HepG2 (cell line): ENCODE measurements around the gene ARHGAP30. TPM values are rescaled to one million over a fixed set of nuclear protein-coding genes. Genes with fewer than 3 reads are reported as not detected.

ENCODE experiments used
- ATAC-seq: fragments of 200-7000 bp; cut with Tn5 transposase; 3 replicates; pipeline ENCODE4 v1.9.1; 2020; ENCODE audit warnings: mild to moderate bottlenecking, moderate library complexity
- BruUV-seq: library from RNA; stranded (reverse); fragments of 400-500 nt; replicated peaks from 2 replicates; lab custom pipeline; 2021; lab: Mats Ljungman, UMichigan
- CTCF ChIA-PET: fragments of 300-600 bp; formaldehyde crosslinking; extraction: SDS; loops from one replicate; lab custom pipeline; 2021; ENCODE audit warnings: low total read pairs, inconsistent platforms, low intra/inter-chr PET ratio; lab: Yijun Ruan, JAX
- POLR2A ChIA-PET: fragments of 350-600 bp; sonication (Branson Sonifier 250); formaldehyde crosslinking; loops from one replicate; lab custom pipeline; 2020; ENCODE audit warnings: antibody characterized with exemption, inconsistent platforms; lab: Yijun Ruan, JAX
- DNase-seq: peaks from one replicate; pipeline ENCODE4 v3.0.0-alpha.2; 2015; ENCODE audit warnings: low spot score
- FAIRE-seq: peaks from 3 replicates; lab custom pipeline; 2011; peaks lifted over from hg19 to GRCh38; lab: Jason Lieb, UNC
- H2AFZ ChIP-seq: one replicate; pipeline ENCODE4 v1.6.1; 2011; ENCODE audit warnings: low read length, inconsistent platforms
- H3K27ac ChIP-seq: fragments of 300-600 bp; 3 replicates; pipeline ENCODE4 v1.8.0; 2011; ENCODE audit warnings: mixed run types, mild to moderate bottlenecking, mixed read lengths, low read length, inconsistent platforms; ENCODE audit not compliant: insufficient read depth; ENCODE audit errors: extremely low read length
- H3K27me3 ChIP-seq, 2 experiments: fragments of 200-600 bp in 1 of 2; 2 replicates in 1 of 2; 3 replicates in 1 of 2; pipeline versions ENCODE4 v1.6.0 to v1.8.0; 2011; ENCODE audit warnings: low read length in 2 of 2, mild to moderate bottlenecking in 2 of 2, moderate library complexity in 2 of 2, inconsistent platforms in 1 of 2; ENCODE audit not compliant: insufficient read depth in 2 of 2, control insufficient read depth in 1 of 2
- H3K36me3 ChIP-seq, 2 experiments: fragments of 200-600 bp in 1 of 2; replicated peaks in 1 of 2; 2 replicates in 1 of 2; 3 replicates in 1 of 2; pipeline versions ENCODE4 v1.5.1 to v1.8.0; 2011; ENCODE audit warnings: low read length in 2 of 2, inconsistent platforms in 1 of 2; ENCODE audit not compliant: insufficient read depth in 2 of 2, control insufficient read depth in 1 of 2
- H3K4me1 ChIP-seq: 2 replicates; pipeline ENCODE4 v1.5.1; 2012; ENCODE audit warnings: low read length, inconsistent platforms; ENCODE audit not compliant: insufficient read depth
- H3K4me2 ChIP-seq: 2 replicates; pipeline ENCODE4 v1.6.0; 2011; ENCODE audit warnings: low read depth, low read length, inconsistent platforms
- H3K4me3 ChIP-seq, 3 experiments: fragments of 200-600 bp in 1 of 3; sonication (generic), shearing (Covaris generic) in 1 of 3; replicated peaks in 1 of 3; 2 replicates each; pipeline ENCODE4 v1.5.1; 2011 to 2016; ENCODE audit warnings: low read length in 3 of 3, inconsistent platforms in 2 of 3, low read depth in 2 of 3, mild to moderate bottlenecking in 2 of 3, control low read depth in 1 of 3, mixed read lengths in 1 of 3; ENCODE audit not compliant: insufficient read depth in 1 of 3
- H3K79me2 ChIP-seq: one replicate; pipeline ENCODE4 v1.6.1; 2011; ENCODE audit warnings: low read length, inconsistent platforms; ENCODE audit not compliant: insufficient read depth
- H3K9ac ChIP-seq: 2 replicates; pipeline ENCODE4 v1.6.0; 2011; ENCODE audit warnings: mild to moderate bottlenecking, low read depth, low read length, inconsistent platforms; ENCODE audit not compliant: insufficient read depth
- H3K9me3 ChIP-seq: 2 replicates; pipeline ENCODE4 v1.5.1; 2012; ENCODE audit warnings: mild to moderate bottlenecking, low read length
- H4K20me1 ChIP-seq: 2 replicates; pipeline ENCODE4 v1.6.0; 2011; ENCODE audit warnings: inconsistent platforms, mild to moderate bottlenecking, low read length, moderate library complexity; ENCODE audit not compliant: insufficient read depth
- AHR ChIP-seq: IDR thresholded peaks from 2 replicates; pipeline ENCODE4 v1.6.1; 2018; ENCODE audit warnings: missing genetic modification reagents, missing compliant biosample characterization
- CENPBD1 ChIP-seq: sonication (generic); formaldehyde crosslinking; IDR thresholded peaks from 2 replicates; pipeline ENCODE4 v1.8.0; 2022; ENCODE audit warnings: missing genetic modification reagents, low read depth, mild to moderate bottlenecking, borderline replicate concordance
- FOXP1 ChIP-seq, 2 experiments: fragments of 450-650 bp in 1 of 2; IDR thresholded peaks; 2 replicates each; pipeline ENCODE4 v1.6.1; 2017 to 2018; ENCODE audit warnings: antibody characterized with exemption in 1 of 2
- IKZF5 ChIP-seq: IDR thresholded peaks from 2 replicates; pipeline ENCODE4 v1.6.1; 2018; ENCODE audit warnings: missing genetic modification reagents, mild to moderate bottlenecking, missing compliant biosample characterization
- IRF1 ChIP-seq: sonication (generic); formaldehyde crosslinking; IDR thresholded peaks from 2 replicates; pipeline ENCODE4 v1.4.0; 2020; ENCODE audit warnings: low read depth, mild to moderate bottlenecking, missing genetic modification reagents
- KMT2A ChIP-seq: sonication (generic); formaldehyde crosslinking; IDR thresholded peaks from 2 replicates; pipeline ENCODE4 v1.4.0; 2020; ENCODE audit warnings: missing genetic modification reagents
- MTERF4 ChIP-seq: sonication (generic); formaldehyde crosslinking; IDR thresholded peaks from 2 replicates; pipeline ENCODE4 v1.8.0; 2023; ENCODE audit warnings: mild to moderate bottlenecking, missing genetic modification reagents
- PBX3 ChIP-seq: sonication (generic); formaldehyde crosslinking; IDR thresholded peaks from 2 replicates; pipeline ENCODE4 v1.8.1; 2023; ENCODE audit warnings: missing genetic modification reagents, inconsistent platforms, borderline replicate concordance
- SMC3 ChIP-seq: IDR thresholded peaks from 2 replicates; pipeline ENCODE4 v1.6.1; 2011; ENCODE audit warnings: low read length, improper control_type of control experiment
- TBP ChIP-seq: sonication (generic); formaldehyde crosslinking; IDR thresholded peaks from 2 replicates; pipeline ENCODE4 v1.5.0; 2020; ENCODE audit warnings: missing genetic modification reagents
- TFAP4 ChIP-seq: sonication (generic); IDR thresholded peaks from 2 replicates; pipeline ENCODE4 v1.6.1; 2016; ENCODE audit warnings: low read depth, borderline replicate concordance
- TSC22D2 ChIP-seq: sonication (generic); formaldehyde crosslinking; IDR thresholded peaks from 2 replicates; pipeline ENCODE4 v1.5.1; 2020; ENCODE audit warnings: missing genetic modification reagents, mild to moderate bottlenecking, borderline replicate concordance
- ZNF160 ChIP-seq: sonication (generic); formaldehyde crosslinking; IDR thresholded peaks from 2 replicates; pipeline ENCODE4 v1.8.0; 2022; ENCODE audit warnings: mild to moderate bottlenecking, inconsistent platforms, missing genetic modification reagents
- ZNF383 ChIP-seq: sonication (generic); formaldehyde crosslinking; IDR thresholded peaks from 2 replicates; pipeline ENCODE4 v1.4.0; 2020; ENCODE audit warnings: missing genetic modification reagents, mild to moderate bottlenecking, borderline replicate concordance
- ZNF850 ChIP-seq: sonication (generic); formaldehyde crosslinking; conservative IDR thresholded peaks from 2 replicates; pipeline ENCODE4 v1.9.0; 2021; ENCODE audit warnings: mild to moderate bottlenecking, missing genetic modification reagents
- ZSCAN25 ChIP-seq: sonication (generic); formaldehyde crosslinking; IDR thresholded peaks from 2 replicates; pipeline ENCODE4 v1.8.0; 2022; ENCODE audit warnings: mild to moderate bottlenecking, missing genetic modification reagents
- WGBS: methylation state at CpG from one replicate; pipeline ENCODE4 v1.1.6; 2017; ENCODE audit warnings: low lambda C conversion rate; 5-methylcytosine and 5-hydroxymethylcytosine counted together
- in situ Hi-C: cut with HindIII; loops from 2 replicates; pipeline ENCODE4 v1.10.0; 2017; ENCODE audit warnings: low pct_unique_long_range_greater_than_20kb; ENCODE audit not compliant: extremely low pct_ligation_motif_present
- intact Hi-C: fragments of 100-400 bp; cut with micrococcal nuclease; formaldehyde crosslinking; loops from one replicate; pipeline ENCODE4 v1.10.0; 2022; ENCODE audit not compliant: unreplicated experiment
- polyA plus RNA-seq, 8 experiments: library from polyadenylated mRNA; depleted of rRNA in 3 of 8; stranded (reverse) in 7 of 8; unstranded in 1 of 8; fragments of >200 nt; fragmentation: Illumina TruSeq in 4 of 8; extraction: Trizol in 4 of 8; gene quantifications; 2 replicates each; pipeline versions ENCODE4 v1.2.1 to v1.2.3, GENCODE V29; 2011 to 2016; ENCODE audit warnings: low read depth in 4 of 8, missing spikeins in 1 of 8, mixed read lengths in 1 of 8; ENCODE audit not compliant: insufficient read depth in 1 of 8
- total RNA-seq, 5 experiments: library from RNA; depleted of rRNA; stranded (reverse); fragments of >200 nt; fragmentation: Illumina TruSeq; extraction: Trizol; gene quantifications; 2 replicates each; pipeline ENCODE4 v1.2.3, GENCODE V29; 2016; ENCODE audit warnings: low read depth in 1 of 5

The ARHGAP30 gene
- total and polyA plus RNA-seq, 2 of the 13 experiments (the other 11 are each of a cell fraction or from before 2014, with no cell fraction given), result 0.13 to 0.20 TPM

- TF ChIP-seq KMT2A (no peak), ZNF383 (CRISPR knock-in tag) (no peak)
Measured at GRCh38 chr1:161089251-161089924, 19.7 kb upstream of the ARHGAP30 start, which contains the start of gene NECTIN4 (continued).

GRCh38 chr1:161088587-161089110 lies 19.0 kb upstream of the ARHGAP30 start:
- no peak for FAIRE-seq
- in situ Hi-C loops (no loop called here), intact Hi-C loops (no loop called here)
- Histone ChIP-seq H3K27me3 (peaks cover 3 to 38% of the 10 kb centered on the region in 2 experiments; a peak in 3 of 5 replicates), H3K4me2 (no peak overlapping the region), H3K4me3 (no peak overlapping the region), H3K79me2 (no peaks in the 10 kb centered on the region), H2AFZ (no peak overlapping the region), H4K20me1 (no peaks in the 10 kb centered on the region), H3K9ac (no peak overlapping the region), H3K9me3 (no peaks in the 10 kb centered on the region), H3K4me1 (peaks cover 41% of the 10 kb centered on the region), H3K36me3 (no peaks in the 10 kb centered on the region), H3K27ac (no peak overlapping the region)
- ChIA-PET CTCF (no interaction called here), POLR2A (no interaction called here)
- no peak for DNase-seq
- no peak for ATAC-seq
- no TSS peak for BruUV-seq
- 18% methylated on average over 2 of the region's 3 CpGs for WGBS
- TF ChIP-seq SMC3 (no peak), TFAP4 (no peak), MTERF4 (CRISPR knock-in tag) (no peak), TBP (CRISPR knock-in tag) (no peak), IKZF5 (CRISPR knock-in tag) (no peak), ZSCAN25 (CRISPR knock-in tag) (no peak), ZNF850 (no peak), FOXP1 (IDR thresholded peaks at IDR 0.05) (no peak), FOXP1 (CRISPR knock-in tag; IDR thresholded peaks at IDR 0.05) (no peak), PBX3 (CRISPR knock-in tag) (no peak), ZNF160 (CRISPR knock-in tag) (no peak), IRF1 (CRISPR knock-in tag) (no peak), CENPBD1 (CRISPR knock-in tag) (no peak), TSC22D2 (CRISPR knock-in tag) (no peak), AHR (CRISPR knock-in tag) (no peak)
